ENCODE data around the gene METTL18.

METTL18 gene

DNA sequence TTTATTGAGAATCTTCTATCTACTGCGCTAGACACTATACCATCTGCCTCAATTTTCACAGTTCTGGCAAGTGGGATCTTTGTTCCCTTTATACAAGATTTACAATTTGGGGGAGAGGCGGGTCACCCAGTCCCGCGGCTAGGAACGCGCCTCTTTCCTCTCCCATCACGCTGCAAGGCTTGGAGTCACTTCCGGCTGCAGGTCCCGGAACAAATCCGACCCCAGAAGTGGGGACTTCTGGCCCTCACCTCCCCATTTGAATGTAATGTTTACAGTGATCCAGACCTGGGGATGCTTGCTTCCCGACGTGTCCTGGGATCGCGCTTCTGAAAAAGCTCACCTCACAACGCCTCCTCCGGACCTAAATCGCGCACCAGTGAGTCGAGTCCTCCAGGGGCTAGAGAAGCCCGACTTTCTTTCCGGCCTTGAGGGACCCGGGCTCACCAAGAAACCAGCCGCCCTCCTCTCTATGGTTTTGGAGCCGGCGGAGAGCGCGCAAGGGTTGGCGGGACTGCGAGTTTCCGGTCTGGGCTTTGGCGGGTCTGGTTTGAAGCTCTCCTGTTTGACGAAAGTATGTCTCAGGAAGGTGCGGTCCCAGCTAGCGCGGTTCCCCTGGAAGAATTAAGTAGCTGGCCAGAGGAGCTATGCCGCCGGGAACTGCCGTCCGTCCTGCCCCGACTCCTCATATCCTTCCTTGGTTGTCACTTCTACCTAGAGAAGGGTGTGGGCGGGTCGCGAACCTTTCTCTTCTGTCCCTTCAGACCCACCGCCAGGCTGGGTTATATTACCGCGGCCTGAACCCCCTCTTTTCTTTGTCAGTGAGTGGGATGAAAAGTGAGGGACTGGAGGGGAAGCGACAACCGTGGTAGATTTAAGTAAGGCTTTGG is at the start of gene METTL18:
Gene METTL18 (minus strand): TSS at position 378 of the 887 bp plus-strand sequence. CDS start 1,212 bp downstream, outside the sequence.
- Histone ChIP-seq H3K4me1 (ENCODE audit: control insufficient read depth, insufficient read depth, low read length) (no peaks in the 10 kb centered on the region), H3K9me3 (ENCODE audit: control insufficient read depth, insufficient read depth, low read depth, low read length) (no peaks in the 10 kb centered on the region), H3K36me3 (ENCODE audit: control insufficient read depth in 2 of 2, insufficient read depth in 1 of 2, low read length in 2 of 2) (peaks cover 0 to 37% of the 10 kb centered on the region in 2 experiments), H3K27ac (ENCODE audit: extremely low read depth, low read depth, low read length) (peak within 1 kb of the TSS; percentile 83), H3K4me3 (ENCODE audit: low read depth, low read length) (peak within 1 kb of the TSS; percentile 70)
- POLR2A ChIA-PET = interaction anchor here (0.6 to 1.7 kb wide), 12 partner anchors 9 to 309 kb away, joined by 3 to 16 read pairs (median 4); partner anchors contain the start of genes SCYL3, SELE and SLC19A2
- CTCF ChIA-PET = interaction anchor here (0.7 to 1.0 kb wide), 2 partner anchors 141 to 208 kb away, joined by 3 read pairs; no protein-coding TSS in a partner anchor
- peak; percentile 54 for TF ChIP-seq ZBTB48 (tag by site-specific recombination; IDR thresholded peaks at IDR 0.05)
- TF ChIP-seq ZNF239 (tag by site-specific recombination; IDR thresholded peaks at IDR 0.05) = no peak
- no peak for TF ChIP-seq GLI4 (tag by site-specific recombination; IDR thresholded peaks at IDR 0.05)
- TF ChIP-seq SP7 (tag by site-specific recombination; IDR thresholded peaks at IDR 0.05) = peak; percentile 76
- TF ChIP-seq TRIM28 (IDR thresholded peaks at IDR 0.05; ENCODE audit: borderline replicate concordance, low read length) = no peak
- TF ChIP-seq, protein P1, sequence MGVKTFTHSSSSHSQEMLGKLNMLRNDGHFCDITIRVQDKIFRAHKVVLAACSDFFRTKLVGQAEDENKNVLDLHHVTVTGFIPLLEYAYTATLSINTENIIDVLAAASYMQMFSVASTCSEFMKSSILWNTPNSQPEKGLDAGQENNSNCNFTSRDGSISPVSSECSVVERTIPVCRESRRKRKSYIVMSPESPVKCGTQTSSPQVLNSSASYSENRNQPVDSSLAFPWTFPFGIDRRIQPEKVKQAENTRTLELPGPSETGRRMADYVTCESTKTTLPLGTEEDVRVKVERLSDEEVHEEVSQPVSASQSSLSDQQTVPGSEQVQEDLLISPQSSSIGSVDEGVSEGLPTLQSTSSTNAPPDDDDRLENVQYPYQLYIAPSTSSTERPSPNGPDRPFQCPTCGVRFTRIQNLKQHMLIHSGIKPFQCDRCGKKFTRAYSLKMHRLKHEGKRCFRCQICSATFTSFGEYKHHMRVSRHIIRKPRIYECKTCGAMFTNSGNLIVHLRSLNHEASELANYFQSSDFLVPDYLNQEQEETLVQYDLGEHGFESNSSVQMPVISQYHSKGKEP (tag by site-specific recombination; IDR thresholded peaks at IDR 0.05) = no peak
- TF ChIP-seq, protein P2, sequence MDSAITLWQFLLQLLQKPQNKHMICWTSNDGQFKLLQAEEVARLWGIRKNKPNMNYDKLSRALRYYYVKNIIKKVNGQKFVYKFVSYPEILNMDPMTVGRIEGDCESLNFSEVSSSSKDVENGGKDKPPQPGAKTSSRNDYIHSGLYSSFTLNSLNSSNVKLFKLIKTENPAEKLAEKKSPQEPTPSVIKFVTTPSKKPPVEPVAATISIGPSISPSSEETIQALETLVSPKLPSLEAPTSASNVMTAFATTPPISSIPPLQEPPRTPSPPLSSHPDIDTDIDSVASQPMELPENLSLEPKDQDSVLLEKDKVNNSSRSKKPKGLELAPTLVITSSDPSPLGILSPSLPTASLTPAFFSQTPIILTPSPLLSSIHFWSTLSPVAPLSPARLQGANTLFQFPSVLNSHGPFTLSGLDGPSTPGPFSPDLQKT (IDR thresholded peaks at IDR 0.05; ENCODE audit: borderline replicate concordance, low read depth, low read length) = peak; percentile 59; the same call in 1 of the 2 replicates
- no peak for TF ChIP-seq ZNF791 (tag by site-specific recombination; IDR thresholded peaks at IDR 0.05)
- TF ChIP-seq, protein P3, sequence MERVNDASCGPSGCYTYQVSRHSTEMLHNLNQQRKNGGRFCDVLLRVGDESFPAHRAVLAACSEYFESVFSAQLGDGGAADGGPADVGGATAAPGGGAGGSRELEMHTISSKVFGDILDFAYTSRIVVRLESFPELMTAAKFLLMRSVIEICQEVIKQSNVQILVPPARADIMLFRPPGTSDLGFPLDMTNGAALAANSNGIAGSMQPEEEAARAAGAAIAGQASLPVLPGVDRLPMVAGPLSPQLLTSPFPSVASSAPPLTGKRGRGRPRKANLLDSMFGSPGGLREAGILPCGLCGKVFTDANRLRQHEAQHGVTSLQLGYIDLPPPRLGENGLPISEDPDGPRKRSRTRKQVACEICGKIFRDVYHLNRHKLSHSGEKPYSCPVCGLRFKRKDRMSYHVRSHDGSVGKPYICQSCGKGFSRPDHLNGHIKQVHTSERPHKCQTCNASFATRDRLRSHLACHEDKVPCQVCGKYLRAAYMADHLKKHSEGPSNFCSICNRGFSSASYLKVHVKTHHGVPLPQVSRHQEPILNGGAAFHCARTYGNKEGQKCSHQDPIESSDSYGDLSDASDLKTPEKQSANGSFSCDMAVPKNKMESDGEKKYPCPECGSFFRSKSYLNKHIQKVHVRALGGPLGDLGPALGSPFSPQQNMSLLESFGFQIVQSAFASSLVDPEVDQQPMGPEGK (tag by site-specific recombination; IDR thresholded peaks at IDR 0.05) = 0 out of 2 replicates have a peak, but pooled peaks have one; percentile 47
- TF ChIP-seq, protein P4, sequence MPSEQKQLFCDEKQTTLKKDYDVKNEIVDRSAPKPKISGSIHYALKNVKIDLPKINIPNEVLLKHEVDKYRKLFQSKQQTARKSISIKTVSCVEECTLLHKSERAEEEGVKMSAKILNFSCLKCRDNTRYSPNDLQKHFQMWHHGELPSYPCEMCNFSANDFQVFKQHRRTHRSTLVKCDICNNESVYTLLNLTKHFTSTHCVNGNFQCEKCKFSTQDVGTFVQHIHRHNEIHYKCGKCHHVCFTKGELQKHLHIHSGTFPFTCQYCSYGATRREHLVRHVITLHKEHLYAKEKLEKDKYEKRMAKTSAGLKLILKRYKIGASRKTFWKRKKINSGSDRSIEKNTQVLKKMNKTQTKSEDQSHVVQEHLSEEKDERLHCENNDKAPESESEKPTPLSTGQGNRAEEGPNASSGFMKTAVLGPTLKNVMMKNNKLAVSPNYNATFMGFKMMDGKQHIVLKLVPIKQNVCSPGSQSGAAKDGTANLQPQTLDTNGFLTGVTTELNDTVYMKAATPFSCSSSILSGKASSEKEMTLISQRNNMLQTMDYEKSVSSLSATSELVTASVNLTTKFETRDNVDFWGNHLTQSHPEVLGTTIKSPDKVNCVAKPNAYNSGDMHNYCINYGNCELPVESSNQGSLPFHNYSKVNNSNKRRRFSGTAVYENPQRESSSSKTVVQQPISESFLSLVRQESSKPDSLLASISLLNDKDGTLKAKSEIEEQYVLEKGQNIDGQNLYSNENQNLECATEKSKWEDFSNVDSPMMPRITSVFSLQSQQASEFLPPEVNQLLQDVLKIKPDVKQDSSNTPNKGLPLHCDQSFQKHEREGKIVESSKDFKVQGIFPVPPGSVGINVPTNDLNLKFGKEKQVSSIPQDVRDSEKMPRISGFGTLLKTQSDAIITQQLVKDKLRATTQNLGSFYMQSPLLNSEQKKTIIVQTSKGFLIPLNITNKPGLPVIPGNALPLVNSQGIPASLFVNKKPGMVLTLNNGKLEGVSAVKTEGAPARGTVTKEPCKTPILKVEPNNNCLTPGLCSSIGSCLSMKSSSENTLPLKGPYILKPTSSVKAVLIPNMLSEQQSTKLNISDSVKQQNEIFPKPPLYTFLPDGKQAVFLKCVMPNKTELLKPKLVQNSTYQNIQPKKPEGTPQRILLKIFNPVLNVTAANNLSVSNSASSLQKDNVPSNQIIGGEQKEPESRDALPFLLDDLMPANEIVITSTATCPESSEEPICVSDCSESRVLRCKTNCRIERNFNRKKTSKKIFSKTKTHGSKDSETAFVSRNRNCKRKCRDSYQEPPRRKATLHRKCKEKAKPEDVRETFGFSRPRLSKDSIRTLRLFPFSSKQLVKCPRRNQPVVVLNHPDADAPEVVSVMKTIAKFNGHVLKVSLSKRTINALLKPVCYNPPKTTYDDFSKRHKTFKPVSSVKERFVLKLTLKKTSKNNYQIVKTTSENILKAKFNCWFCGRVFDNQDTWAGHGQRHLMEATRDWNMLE (tag by site-specific recombination; conservative IDR thresholded peaks at IDR 0.05; ENCODE audit: low read depth) = peak; percentile 99
- TF ChIP-seq, protein P5, sequence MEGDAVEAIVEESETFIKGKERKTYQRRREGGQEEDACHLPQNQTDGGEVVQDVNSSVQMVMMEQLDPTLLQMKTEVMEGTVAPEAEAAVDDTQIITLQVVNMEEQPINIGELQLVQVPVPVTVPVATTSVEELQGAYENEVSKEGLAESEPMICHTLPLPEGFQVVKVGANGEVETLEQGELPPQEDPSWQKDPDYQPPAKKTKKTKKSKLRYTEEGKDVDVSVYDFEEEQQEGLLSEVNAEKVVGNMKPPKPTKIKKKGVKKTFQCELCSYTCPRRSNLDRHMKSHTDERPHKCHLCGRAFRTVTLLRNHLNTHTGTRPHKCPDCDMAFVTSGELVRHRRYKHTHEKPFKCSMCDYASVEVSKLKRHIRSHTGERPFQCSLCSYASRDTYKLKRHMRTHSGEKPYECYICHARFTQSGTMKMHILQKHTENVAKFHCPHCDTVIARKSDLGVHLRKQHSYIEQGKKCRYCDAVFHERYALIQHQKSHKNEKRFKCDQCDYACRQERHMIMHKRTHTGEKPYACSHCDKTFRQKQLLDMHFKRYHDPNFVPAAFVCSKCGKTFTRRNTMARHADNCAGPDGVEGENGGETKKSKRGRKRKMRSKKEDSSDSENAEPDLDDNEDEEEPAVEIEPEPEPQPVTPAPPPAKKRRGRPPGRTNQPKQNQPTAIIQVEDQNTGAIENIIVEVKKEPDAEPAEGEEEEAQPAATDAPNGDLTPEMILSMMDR (tag by site-specific recombination; IDR thresholded peaks at IDR 0.05) = peak; percentile 24; the same call in 1 of the 2 replicates
- TF ChIP-seq ZNF248 (tag by site-specific recombination; IDR thresholded peaks at IDR 0.05) = no peak
- TF ChIP-seq ZBTB17 (tag by site-specific recombination; IDR thresholded peaks at IDR 0.05) = peak; percentile 51
- TF ChIP-seq, protein P6, sequence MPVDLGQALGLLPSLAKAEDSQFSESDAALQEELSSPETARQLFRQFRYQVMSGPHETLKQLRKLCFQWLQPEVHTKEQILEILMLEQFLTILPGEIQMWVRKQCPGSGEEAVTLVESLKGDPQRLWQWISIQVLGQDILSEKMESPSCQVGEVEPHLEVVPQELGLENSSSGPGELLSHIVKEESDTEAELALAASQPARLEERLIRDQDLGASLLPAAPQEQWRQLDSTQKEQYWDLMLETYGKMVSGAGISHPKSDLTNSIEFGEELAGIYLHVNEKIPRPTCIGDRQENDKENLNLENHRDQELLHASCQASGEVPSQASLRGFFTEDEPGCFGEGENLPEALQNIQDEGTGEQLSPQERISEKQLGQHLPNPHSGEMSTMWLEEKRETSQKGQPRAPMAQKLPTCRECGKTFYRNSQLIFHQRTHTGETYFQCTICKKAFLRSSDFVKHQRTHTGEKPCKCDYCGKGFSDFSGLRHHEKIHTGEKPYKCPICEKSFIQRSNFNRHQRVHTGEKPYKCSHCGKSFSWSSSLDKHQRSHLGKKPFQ (tag by site-specific recombination; IDR thresholded peaks at IDR 0.05) = no peak
- peak; percentile 71 for TF ChIP-seq ZNF558 (tag by site-specific recombination; IDR thresholded peaks at IDR 0.05)
- TF ChIP-seq, protein P7, sequence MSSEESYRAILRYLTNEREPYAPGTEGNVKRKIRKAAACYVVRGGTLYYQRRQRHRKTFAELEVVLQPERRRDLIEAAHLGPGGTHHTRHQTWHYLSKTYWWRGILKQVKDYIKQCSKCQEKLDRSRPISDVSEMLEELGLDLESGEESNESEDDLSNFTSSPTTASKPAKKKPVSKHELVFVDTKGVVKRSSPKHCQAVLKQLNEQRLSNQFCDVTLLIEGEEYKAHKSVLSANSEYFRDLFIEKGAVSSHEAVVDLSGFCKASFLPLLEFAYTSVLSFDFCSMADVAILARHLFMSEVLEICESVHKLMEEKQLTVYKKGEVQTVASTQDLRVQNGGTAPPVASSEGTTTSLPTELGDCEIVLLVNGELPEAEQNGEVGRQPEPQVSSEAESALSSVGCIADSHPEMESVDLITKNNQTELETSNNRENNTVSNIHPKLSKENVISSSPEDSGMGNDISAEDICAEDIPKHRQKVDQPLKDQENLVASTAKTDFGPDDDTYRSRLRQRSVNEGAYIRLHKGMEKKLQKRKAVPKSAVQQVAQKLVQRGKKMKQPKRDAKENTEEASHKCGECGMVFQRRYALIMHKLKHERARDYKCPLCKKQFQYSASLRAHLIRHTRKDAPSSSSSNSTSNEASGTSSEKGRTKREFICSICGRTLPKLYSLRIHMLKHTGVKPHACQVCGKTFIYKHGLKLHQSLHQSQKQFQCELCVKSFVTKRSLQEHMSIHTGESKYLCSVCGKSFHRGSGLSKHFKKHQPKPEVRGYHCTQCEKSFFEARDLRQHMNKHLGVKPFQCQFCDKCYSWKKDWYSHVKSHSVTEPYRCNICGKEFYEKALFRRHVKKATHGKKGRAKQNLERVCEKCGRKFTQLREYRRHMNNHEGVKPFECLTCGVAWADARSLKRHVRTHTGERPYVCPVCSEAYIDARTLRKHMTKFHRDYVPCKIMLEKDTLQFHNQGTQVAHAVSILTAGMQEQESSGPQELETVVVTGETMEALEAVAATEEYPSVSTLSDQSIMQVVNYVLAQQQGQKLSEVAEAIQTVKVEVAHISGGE (tag by site-specific recombination; conservative IDR thresholded peaks at IDR 0.05; ENCODE audit: low read depth) = peak; percentile 97
- peak; percentile 89 for TF ChIP-seq ZNF335 (tag by site-specific recombination; conservative IDR thresholded peaks at IDR 0.05)

Measured in HEK293 (cell line).